Ovary (tissue), 9 donors: ENCODE data around the gene RPP30. TPM values are rescaled to one million over a fixed set of nuclear protein-coding genes. Genes with fewer than 3 reads are reported as not detected.

Source experiments
- DNase-seq, 5 donors: peaks; one replicate each; pipeline ENCODE4 v3.0.0-alpha.2; 2019 to 2020
- H3K27ac ChIP-seq, 2 donors: fragments of 200-600 bp; one replicate each; pipeline versions ENCODE4 v1.5.1 to v1.8.0; 2019 to 2022
- H3K27me3 ChIP-seq: fragments of 200-600 bp; one replicate; pipeline ENCODE4 v1.8.0; 2022
- H3K36me3 ChIP-seq: fragments of 200-600 bp; sonication (generic); one replicate; pipeline ENCODE4 v1.5.1; 2019
- H3K4me1 ChIP-seq: one replicate; pipeline ENCODE4 v1.8.1; 2013; ENCODE audit warnings: mild to moderate bottlenecking, moderate library complexity; ENCODE audit not compliant: insufficient read depth
- H3K4me3 ChIP-seq: fragments of 200-600 bp; sonication (generic); one replicate; pipeline ENCODE4 v1.5.1; 2017
- H3K9me3 ChIP-seq, 2 donors: fragments of 200-600 bp in 1 of 2; sonication (generic) in 1 of 2; one replicate each; pipeline versions ENCODE4 v1.5.1 to v1.8.1; 2013 to 2019; ENCODE audit warnings: mild to moderate bottlenecking in 1 of 2, moderate library complexity in 1 of 2
- EP300 ChIP-seq: sonication (generic); formaldehyde crosslinking; IDR thresholded peaks from one replicate; pipeline ENCODE4 v1.6.1; 2017; ENCODE audit warnings: antibody characterized with exemption
- POLR2A ChIP-seq: fragments of 450-650 bp; IDR thresholded peaks from one replicate; pipeline ENCODE4 v1.6.1; 2017; ENCODE audit warnings: antibody characterized with exemption, mild to moderate bottlenecking, moderate library complexity
- WGBS, 3 donors: extraction: QIAGEN DNeasy Blood & Tissue Kit in 1 of 3; methylation state at CpG; one replicate each; pipeline versions ENCODE4 v1.1.5 to v1.1.7; 2013 to 2017; 5-methylcytosine and 5-hydroxymethylcytosine counted together
- intact Hi-C, 4 donors: fragments of 100-400 bp; cut with DNase I; formaldehyde crosslinking; loops; one replicate each; pipeline versions ENCODE4 v1.11.0 to v1.15.1; 2022 to 2023
- polyA plus RNA-seq, 2 donors: library from polyadenylated mRNA; stranded (reverse); fragments of 200-250 nt in 1 of 2; fragments of 350-450 nt in 1 of 2; fragmentation: Illumina TruSeq in 1 of 2; extraction: RNeasy Lipid Tissue Mini Kit (QIAGEN cat#74804) in 1 of 2; gene quantifications; one replicate each; pipeline ENCODE4 v1.2.3, GENCODE V29; 2013 to 2014
- total RNA-seq, 7 donors: library from RNA; depleted of rRNA in 2 of 7; stranded (reverse); fragments of >200 nt in 2 of 7; fragmentation: NEBNext Ultra II Directional in 3 of 7; extraction: Animal tissue kit (Norgen Biotek cat#: 25700) in 3 of 7; gene quantifications; one replicate each; pipeline versions ENCODE4 v1.1.0 to v1.2.4, GENCODE V29; 2016 to 2023
- TF ChIP-seq, protein P1 (sequence below), 3 donors: fragments of 450-650 bp in 2 of 3; fragments of 200-600 bp in 1 of 3; IDR thresholded peaks; one replicate each; pipeline versions ENCODE4 v1.5.1 to v1.8.0; 2016 to 2022; ENCODE audit warnings: antibody characterized with exemption in 3 of 3, mild to moderate bottlenecking in 1 of 3
- donor health status: DM: no; HTN: no; CAD: no; lungs with moderate emphysema.
- donor health status: DM: no; HTN: no; CAD: no.
- donor health status: Bipolar disorder and iron deficiency.
- donor health status: DM: yes; HTN: yes; CAD: no.
- donor health status: DM: no; HTN: no; CAD: no.
- donor health status: DM: yes; HTN: yes; CAD: no.

The RPP30 gene
- total and polyA plus RNA-seq, 9 donors = 20.9 to 35.1 (median 28.6) TPM

DNA sequence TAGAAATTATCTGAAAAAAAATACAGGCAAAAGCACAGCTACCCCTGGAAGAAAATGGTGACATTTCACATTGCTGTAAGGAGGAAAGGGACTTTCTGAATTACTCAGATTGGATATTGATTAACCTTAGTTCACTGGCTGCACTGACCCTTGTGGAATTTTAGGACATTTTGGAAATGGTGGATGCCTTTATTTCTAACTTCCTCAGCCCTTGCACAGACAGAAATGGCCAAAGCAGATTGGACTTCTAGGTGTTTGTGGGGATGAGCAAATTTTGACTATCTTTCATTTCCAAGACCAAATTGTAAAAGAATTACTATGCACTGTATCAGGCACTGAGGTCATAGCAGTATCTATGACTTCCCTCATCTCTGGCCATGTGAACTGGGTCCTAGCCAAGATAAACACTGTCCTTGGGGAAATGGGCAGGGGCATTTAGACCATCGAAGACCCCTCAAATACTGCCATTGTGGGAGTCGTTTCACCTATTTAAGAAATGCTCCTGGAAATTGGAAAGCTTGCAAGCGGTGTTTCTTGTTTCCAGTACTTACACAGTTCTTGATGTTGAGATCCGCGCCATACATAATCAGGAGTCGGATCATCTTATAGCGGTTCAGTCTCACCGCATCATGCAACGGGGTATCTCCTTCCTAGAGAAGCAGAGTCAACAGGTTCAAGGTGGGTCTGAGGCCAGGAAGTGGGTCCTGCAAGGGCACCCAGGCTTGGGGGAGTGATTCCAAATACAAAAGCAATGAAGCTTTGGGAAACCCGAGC, 43.4 kb downstream of the RPP30 start:
- Histone ChIP-seq H3K27me3 (no peaks in the 10 kb centered on the region), H3K4me1 (no peaks in the 10 kb centered on the region), H3K9me3 (no peaks in the 10 kb centered on the region), H3K27ac (no peak overlapping the region), H3K36me3 (no peaks in the 10 kb centered on the region), H3K4me3 (no peak overlapping the region)
- DNase-seq = no peak
- 69 to 79% (median 74%) methylated on average over 10 of the region's 10 CpGs for WGBS, 3 donors
- TF ChIP-seq, protein P1, sequence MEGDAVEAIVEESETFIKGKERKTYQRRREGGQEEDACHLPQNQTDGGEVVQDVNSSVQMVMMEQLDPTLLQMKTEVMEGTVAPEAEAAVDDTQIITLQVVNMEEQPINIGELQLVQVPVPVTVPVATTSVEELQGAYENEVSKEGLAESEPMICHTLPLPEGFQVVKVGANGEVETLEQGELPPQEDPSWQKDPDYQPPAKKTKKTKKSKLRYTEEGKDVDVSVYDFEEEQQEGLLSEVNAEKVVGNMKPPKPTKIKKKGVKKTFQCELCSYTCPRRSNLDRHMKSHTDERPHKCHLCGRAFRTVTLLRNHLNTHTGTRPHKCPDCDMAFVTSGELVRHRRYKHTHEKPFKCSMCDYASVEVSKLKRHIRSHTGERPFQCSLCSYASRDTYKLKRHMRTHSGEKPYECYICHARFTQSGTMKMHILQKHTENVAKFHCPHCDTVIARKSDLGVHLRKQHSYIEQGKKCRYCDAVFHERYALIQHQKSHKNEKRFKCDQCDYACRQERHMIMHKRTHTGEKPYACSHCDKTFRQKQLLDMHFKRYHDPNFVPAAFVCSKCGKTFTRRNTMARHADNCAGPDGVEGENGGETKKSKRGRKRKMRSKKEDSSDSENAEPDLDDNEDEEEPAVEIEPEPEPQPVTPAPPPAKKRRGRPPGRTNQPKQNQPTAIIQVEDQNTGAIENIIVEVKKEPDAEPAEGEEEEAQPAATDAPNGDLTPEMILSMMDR (IDR thresholded peaks at IDR 0.05) = no peak
- TF ChIP-seq POLR2A = no peak
- TF ChIP-seq EP300 = no peak
- intact Hi-C loops = loop anchor here in 3 of 4 donors (5.0 to 10.0 kb wide), 4 partner anchors 90 to 340 kb away; no protein-coding TSS in a partner anchor

DNA sequence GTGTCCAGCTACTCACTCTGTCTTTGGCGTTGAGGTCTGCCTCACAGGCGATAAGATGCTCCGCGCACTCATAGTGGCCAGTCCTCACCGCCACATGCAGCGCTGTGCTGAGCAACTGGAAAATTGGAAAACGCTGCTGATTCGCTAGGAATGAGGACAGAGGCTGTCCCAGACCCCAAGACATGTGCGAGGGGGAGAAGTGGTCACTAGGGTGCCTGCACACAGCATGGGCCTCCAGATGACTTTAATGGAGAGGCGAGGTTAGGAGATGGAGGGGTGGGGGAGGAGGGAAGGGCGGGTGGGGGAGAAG, 43.9 kb downstream of the RPP30 start:
- no peak overlapping the region for H3K27ac ChIP-seq
- 57 to 70% (median 62%) methylated on average over 11 of the region's 11 CpGs for WGBS, 3 donors
- no peaks in the 10 kb centered on the region for H3K27me3 ChIP-seq
- no peaks in the 10 kb centered on the region for H3K36me3 ChIP-seq
- no peak for DNase-seq
- no peaks in the 10 kb centered on the region for H3K9me3 ChIP-seq
- H3K4me3 ChIP-seq = no peak overlapping the region
- TF ChIP-seq, protein P1 (IDR thresholded peaks at IDR 0.05) = no peak
- no peak for TF ChIP-seq POLR2A
- TF ChIP-seq EP300 = no peak
- no peaks in the 10 kb centered on the region for H3K4me1 ChIP-seq
- intact Hi-C loops = loop anchor here in 2 of 4 donors (5.0 to 10.0 kb wide), 3 partner anchors 89 to 339 kb away; no protein-coding TSS in a partner anchor

DNA sequence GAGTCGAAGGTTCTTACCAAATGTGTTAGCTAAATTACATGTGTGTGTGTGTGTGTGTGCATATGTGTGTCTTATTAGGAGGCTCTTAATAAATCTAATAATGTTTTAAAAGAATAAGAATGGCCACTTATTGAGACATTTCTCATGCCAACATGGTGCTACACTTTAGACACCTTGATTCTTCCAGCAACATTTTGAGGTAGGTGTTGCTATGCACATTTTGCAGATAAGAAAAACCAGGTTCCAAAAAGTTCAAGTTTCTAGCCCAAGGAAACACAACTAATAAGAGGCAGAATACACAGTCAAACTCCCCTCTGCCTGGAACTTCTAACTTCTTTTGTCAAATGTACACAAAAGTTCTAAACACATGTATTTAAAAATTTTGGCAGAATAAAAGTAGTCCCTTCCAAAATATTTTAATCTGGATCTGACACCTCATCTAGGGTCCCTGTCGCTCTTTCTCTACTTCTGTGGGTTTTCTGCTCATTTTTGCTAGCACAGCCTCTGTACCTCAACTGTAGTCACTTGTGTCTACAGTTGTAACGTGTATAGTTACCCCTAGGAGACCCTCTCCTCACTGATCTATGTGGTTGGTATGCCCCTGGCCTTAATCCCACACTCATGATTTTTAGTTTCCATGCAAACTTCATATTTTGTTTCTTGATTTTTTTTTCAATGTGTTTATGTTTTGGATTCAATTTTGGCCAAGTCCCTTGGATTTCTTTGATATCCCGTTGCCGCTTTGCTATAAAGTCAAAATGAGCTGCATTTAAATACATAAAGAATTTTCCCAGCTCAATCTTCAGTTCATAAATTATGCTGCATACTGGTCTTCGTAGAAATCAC, 44.8 kb downstream of the RPP30 start:
- TF ChIP-seq POLR2A (no peak), EP300 (no peak)
- TF ChIP-seq, protein P1 (IDR thresholded peaks at IDR 0.05) = no peak
- no peak overlapping the region for H3K27ac ChIP-seq
- 73 to 86% (median 83%) methylated on average over 6 of the region's 6 CpGs for WGBS, 3 donors
- no peaks in the 10 kb centered on the region for H3K36me3 ChIP-seq
- H3K27me3 ChIP-seq = no peaks in the 10 kb centered on the region
- H3K4me3 ChIP-seq = no peak overlapping the region
- intact Hi-C loops = loop anchor here in 2 of 4 donors (5.0 to 10.0 kb wide), 3 partner anchors 88 to 338 kb away; no protein-coding TSS in a partner anchor
- no peak for DNase-seq
- H3K9me3 ChIP-seq = no peaks in the 10 kb centered on the region
- peaks cover 1% of the 10 kb centered on the region for H3K4me1 ChIP-seq

DNA sequence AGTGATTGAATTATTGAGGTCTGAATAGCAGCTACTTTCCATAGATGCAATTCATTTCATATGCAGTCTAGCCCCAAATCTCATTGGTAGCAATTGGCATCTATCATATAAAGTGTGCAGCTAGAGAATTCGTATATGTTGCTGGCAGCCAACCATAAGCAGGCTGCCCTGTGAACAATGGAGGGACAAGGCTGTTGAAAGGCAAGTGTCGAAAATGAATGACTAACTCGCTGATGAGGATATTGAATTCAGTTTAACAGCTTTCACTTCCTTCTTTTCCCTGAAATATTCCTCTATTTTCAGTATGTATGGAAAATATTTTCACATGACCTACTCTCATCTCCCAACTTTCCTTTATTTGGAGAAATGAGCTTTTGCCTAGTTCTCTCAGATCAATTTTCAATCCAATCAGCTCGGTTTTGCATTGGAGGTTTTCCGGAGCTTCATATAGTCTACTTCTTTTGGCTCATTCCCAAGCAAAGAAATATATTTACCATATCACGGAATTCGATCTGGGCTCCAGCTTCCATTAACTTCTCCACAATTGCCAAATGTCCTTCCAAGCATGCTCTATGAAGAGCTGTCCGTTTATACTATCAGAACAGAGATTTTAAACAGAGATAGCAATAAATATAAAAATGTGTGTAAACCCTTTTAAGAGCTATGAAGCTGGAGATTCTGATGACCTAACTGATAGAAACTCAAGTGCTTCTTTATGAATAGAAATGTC, 45.6 kb downstream of the RPP30 start:
- 80 to 89% (median 82%) methylated on average over 8 of the region's 8 CpGs for WGBS, 3 donors
- Histone ChIP-seq H3K4me3 (no peak overlapping the region), H3K9me3 (no peaks in the 10 kb centered on the region), H3K4me1 (peaks cover 1% of the 10 kb centered on the region), H3K36me3 (no peaks in the 10 kb centered on the region), H3K27ac (no peak overlapping the region), H3K27me3 (no peaks in the 10 kb centered on the region)
- DNase-seq = no peak
- TF ChIP-seq POLR2A (no peak), EP300 (no peak)
- TF ChIP-seq, protein P1 (IDR thresholded peaks at IDR 0.05) = no peak
- intact Hi-C loops = loop anchor here in 2 of 4 donors (5.0 to 10.0 kb wide), 3 partner anchors 87 to 337 kb away; no protein-coding TSS in a partner anchor
